ACC112 (cell line): ENCODE data around the gene DSTN.
A peak's percentile ranks its signal among the peaks of the same experiment; 100 is the strongest.

ENCODE experiments used
- H2AFZ ChIP-seq: fragments of 200-600 bp; sonication (generic); one replicate; pipeline ENCODE4 v1.6.0; 2017; ENCODE audit warnings: antibody characterized with exemption, low read length; ENCODE audit not compliant: unreplicated experiment
- H3K27ac ChIP-seq: fragments of 200-600 bp; sonication (generic); 2 replicates; pipeline ENCODE4 v1.5.1; 2014; ENCODE audit warnings: low read depth, mild to moderate bottlenecking, antibody characterized with exemption, low read length, moderate library complexity
- H3K27me3 ChIP-seq: fragments of 200-600 bp; sonication (generic); 2 replicates; pipeline ENCODE4 v1.6.1; 2014; ENCODE audit warnings: mild to moderate bottlenecking, antibody characterized with exemption, low read length, moderate library complexity, mixed read lengths; ENCODE audit not compliant: insufficient read depth
- H3K36me3 ChIP-seq: fragments of 200-600 bp; sonication (generic); 2 replicates; pipeline ENCODE4 v1.6.1; 2016; ENCODE audit warnings: mild to moderate bottlenecking, antibody characterized with exemption, low read length, moderate library complexity, mixed read lengths; ENCODE audit not compliant: insufficient read depth
- H3K4me1 ChIP-seq: fragments of 200-600 bp; sonication (generic); one replicate; pipeline ENCODE4 v1.6.1; 2016; ENCODE audit warnings: low read length, mixed read lengths; ENCODE audit not compliant: insufficient read depth, unreplicated experiment, control insufficient read depth
- H3K4me3 ChIP-seq: fragments of 200-600 bp; sonication (generic); 2 replicates; pipeline ENCODE4 v1.5.1; 2014; ENCODE audit warnings: mild to moderate bottlenecking, low read depth, low read length
- H3K79me2 ChIP-seq: fragments of 200-600 bp; sonication (generic); one replicate; pipeline ENCODE4 v1.6.0; 2016; ENCODE audit warnings: low read length; ENCODE audit not compliant: control insufficient read depth, unreplicated experiment, insufficient read depth

DSTN gene

GRCh38 chr20:17598013-17598550 is 28.2 kb downstream of the DSTN start:
- H3K79me2 ChIP-seq = peaks cover 75% of the 10 kb centered on the region
- H2AFZ ChIP-seq = no peak overlapping the region
- no peak overlapping the region for H3K4me3 ChIP-seq
- no peak overlapping the region for H3K27ac ChIP-seq
- no peaks in the 10 kb centered on the region for H3K36me3 ChIP-seq
- H3K4me1 ChIP-seq = peaks cover 21% of the 10 kb centered on the region
- no peaks in the 10 kb centered on the region for H3K27me3 ChIP-seq

- no peaks in the 10 kb centered on the region for H3K4me1 ChIP-seq
- no peak overlapping the region for H2AFZ ChIP-seq
- no peak overlapping the region for H3K27ac ChIP-seq
- peaks cover 42% of the 10 kb centered on the region for H3K79me2 ChIP-seq
- H3K27me3 ChIP-seq = no peaks in the 10 kb centered on the region
- H3K36me3 ChIP-seq = peaks cover 16% of the 10 kb centered on the region
- H3K4me3 ChIP-seq = no peak overlapping the region
Measured at GRCh38 chr20:17601957-17602356, 32.1 kb downstream of the DSTN start.

GRCh38 chr20:17602493-17602892 is 32.6 kb downstream of the DSTN start:
- Histone ChIP-seq H3K27me3 (no peaks in the 10 kb centered on the region), H3K36me3 (peaks cover 18% of the 10 kb centered on the region), H3K27ac (no peak overlapping the region), H2AFZ (no peak overlapping the region), H3K4me1 (no peaks in the 10 kb centered on the region), H3K79me2 (peaks cover 37% of the 10 kb centered on the region), H3K4me3 (no peak overlapping the region)

GRCh38 chr20:17605131-17605660 is 35.3 kb downstream of the DSTN start:
- Histone ChIP-seq H2AFZ (no peak overlapping the region), H3K79me2 (peaks cover 13% of the 10 kb centered on the region), H3K4me1 (no peaks in the 10 kb centered on the region), H3K27ac (no peak overlapping the region), H3K27me3 (no peaks in the 10 kb centered on the region), H3K36me3 (peaks cover 21% of the 10 kb centered on the region), H3K4me3 (no peak overlapping the region)

GRCh38 chr20:17606001-17606400 is 36.1 kb downstream of the DSTN start:
- Histone ChIP-seq H2AFZ (no peak overlapping the region), H3K27me3 (no peaks in the 10 kb centered on the region), H3K4me3 (no peak overlapping the region), H3K4me1 (no peaks in the 10 kb centered on the region), H3K79me2 (peaks cover 10% of the 10 kb centered on the region), H3K36me3 (peaks cover 21% of the 10 kb centered on the region), H3K27ac (no peak overlapping the region)

- peaks cover 16% of the 10 kb centered on the region; the same call in 1 of the 2 replicates for H3K36me3 ChIP-seq
- no peak overlapping the region for H3K4me3 ChIP-seq
- H3K27me3 ChIP-seq = no peaks in the 10 kb centered on the region
- peaks cover 3% of the 10 kb centered on the region for H3K79me2 ChIP-seq
- no peak overlapping the region for H3K27ac ChIP-seq
- H2AFZ ChIP-seq = no peak overlapping the region
- no peaks in the 10 kb centered on the region for H3K4me1 ChIP-seq
Measured at GRCh38 chr20:17608701-17609497, 39.0 kb downstream of the DSTN start.

- H3K4me3 ChIP-seq = no peak overlapping the region
- H3K27ac ChIP-seq = peak overlapping the region; percentile 16; the same call in 1 of the 2 replicates
- H3K36me3 ChIP-seq = peaks cover 9% of the 10 kb centered on the region; the same call in 1 of the 2 replicates
- no peak overlapping the region for H2AFZ ChIP-seq
- H3K4me1 ChIP-seq = no peaks in the 10 kb centered on the region
- no peaks in the 10 kb centered on the region for H3K27me3 ChIP-seq
- no peaks in the 10 kb centered on the region for H3K79me2 ChIP-seq
Measured at GRCh38 chr20:17609811-17610377, 40.0 kb downstream of the DSTN start.

- Histone ChIP-seq H3K4me3 (no peak overlapping the region), H3K79me2 (no peaks in the 10 kb centered on the region), H3K27ac (peak overlapping the region; percentile 16; the same call in 1 of the 2 replicates), H3K27me3 (no peaks in the 10 kb centered on the region), H3K36me3 (peaks cover 7% of the 10 kb centered on the region; the same call in 1 of the 2 replicates), H2AFZ (no peak overlapping the region), H3K4me1 (no peaks in the 10 kb centered on the region)
Measured at GRCh38 chr20:17610566-17611289, 40.9 kb downstream of the DSTN start.

GRCh38 chr20:17611290-17611539 is 41.3 kb downstream of the DSTN start:
- Histone ChIP-seq H3K4me1 (no peaks in the 10 kb centered on the region), H3K36me3 (peaks cover 5% of the 10 kb centered on the region; the same call in 1 of the 2 replicates), H3K79me2 (no peaks in the 10 kb centered on the region), H3K4me3 (no peak overlapping the region), H2AFZ (no peak overlapping the region), H3K27me3 (no peaks in the 10 kb centered on the region), H3K27ac (0 out of 2 replicates have a peak overlapping the region, but pooled peaks have one; percentile 68)

- H3K27ac ChIP-seq = peak overlapping the region; percentile 68
- H3K27me3 ChIP-seq = no peaks in the 10 kb centered on the region
- no peak overlapping the region for H3K4me3 ChIP-seq
- no peaks in the 10 kb centered on the region for H3K4me1 ChIP-seq
- no peaks in the 10 kb centered on the region for H3K79me2 ChIP-seq
- H2AFZ ChIP-seq = no peak overlapping the region
- peaks cover 8% of the 10 kb centered on the region; the same call in 1 of the 2 replicates for H3K36me3 ChIP-seq
Measured at GRCh38 chr20:17611540-17612286, 41.8 kb downstream of the DSTN start.
